ENCODE results near the gene ADAMTSL1. TPM values are rescaled to one million over a fixed set of nuclear protein-coding genes. Genes with fewer than 3 reads are reported as not detected.

The ADAMTSL1 gene
- total RNA-seq, 4 donors from 2014 or later: 2.8 to 26.4 (median 9.4) TPM

- Histone ChIP-seq H3K27ac (peak overlapping the region in 1 of 4 donors; percentile 37), H3K36me3 (no peaks in the 10 kb centered on the region), H3K27me3 (no peaks in the 10 kb centered on the region), H3K4me3 (peak overlapping the region in 2 of 4 donors; percentile 45 to 54), H3K9me3 (no peaks in the 10 kb centered on the region), H3K4me1 (peaks cover 0 to 5% (median 0%) of the 10 kb centered on the region in 4 donors)
- no peak for TF ChIP-seq CTCF (IDR thresholded peaks at IDR 0.05)
- TF ChIP-seq POLR2A (IDR thresholded peaks at IDR 0.05): no peak
- peak in 1 of 3 donors; percentile 52 for DNase-seq
Measured at GRCh38 chr9:18437315-18438201, 36.4 kb upstream of the ADAMTSL1 start.

GRCh38 chr9:18438300-18438925, 35.5 kb upstream of the ADAMTSL1 start:
- H3K27ac ChIP-seq: peak overlapping the region in 1 of 4 donors; percentile 37
- H3K4me1 ChIP-seq: peaks cover 0 to 5% (median 0%) of the 10 kb centered on the region in 4 donors
- no peaks in the 10 kb centered on the region for H3K27me3 ChIP-seq
- H3K9me3 ChIP-seq: no peaks in the 10 kb centered on the region
- TF ChIP-seq POLR2A (IDR thresholded peaks at IDR 0.05) (no peak), CTCF (IDR thresholded peaks at IDR 0.05) (peak in 3 of 6 experiments; percentile 4 to 18 (median 8))
- H3K36me3 ChIP-seq: no peaks in the 10 kb centered on the region
- H3K4me3 ChIP-seq: peak overlapping the region in 3 of 4 donors; percentile 18 to 54 (median 45)
- peak in 2 of 3 donors; percentile 48 for DNase-seq

- TF ChIP-seq CTCF (IDR thresholded peaks at IDR 0.05): no peak
Measured at GRCh38 chr9:18438951-18439350, 35.0 kb upstream of the ADAMTSL1 start.

GRCh38 chr9:18441261-18441660, 32.7 kb upstream of the ADAMTSL1 start:
- DNase-seq: no peak
- H3K9me3 ChIP-seq: no peaks in the 10 kb centered on the region
- TF ChIP-seq POLR2A (IDR thresholded peaks at IDR 0.05): no peak
- TF ChIP-seq CTCF (IDR thresholded peaks at IDR 0.05): no peak
- H3K4me1 ChIP-seq: peaks cover 0 to 5% (median 0%) of the 10 kb centered on the region in 4 donors
- no peak overlapping the region for H3K27ac ChIP-seq
- H3K27me3 ChIP-seq: no peaks in the 10 kb centered on the region
- H3K36me3 ChIP-seq: no peaks in the 10 kb centered on the region
- H3K4me3 ChIP-seq: no peak overlapping the region

More at GRCh38 chr9:18438951-18439350, 35.0 kb upstream of the ADAMTSL1 start:
- Histone ChIP-seq H3K9me3 (no peaks in the 10 kb centered on the region), H3K27ac (no peak overlapping the region), H3K4me1 (peaks cover 0 to 5% (median 0%) of the 10 kb centered on the region in 4 donors), H3K27me3 (no peaks in the 10 kb centered on the region), H3K36me3 (no peaks in the 10 kb centered on the region), H3K4me3 (peak overlapping the region in 2 of 4 donors; percentile 45 to 54)
- no peak for DNase-seq

GRCh38 chr9:18442629-18443491, 31.1 kb upstream of the ADAMTSL1 start:
- Histone ChIP-seq H3K27me3 (no peaks in the 10 kb centered on the region), H3K36me3 (no peaks in the 10 kb centered on the region), H3K27ac (no peak overlapping the region), H3K4me3 (no peak overlapping the region), H3K9me3 (no peaks in the 10 kb centered on the region), H3K4me1 (peaks cover 0 to 5% (median 0%) of the 10 kb centered on the region in 4 donors)
- TF ChIP-seq POLR2A (IDR thresholded peaks at IDR 0.05): no peak
- TF ChIP-seq CTCF (IDR thresholded peaks at IDR 0.05): peak in 5 of 6 experiments; percentile 14 to 70 (median 65)
- peak in 2 of 3 donors; percentile 64 to 83 for DNase-seq
